HPDE6-E6E7 (cell line): ENCODE results near the gene SPINDOC.
"Not testable (repeated sequence)": the region's sequence is repeated elsewhere in the genome, so short reads cannot be mapped to it uniquely, and the experiment has no call there.

Source experiments
- DNase-seq: peaks from one replicate; pipeline ENCODE4 v3.0.0; 2011; ENCODE audit warnings: missing footprints; ENCODE audit errors: extremely low spot score

Gene SPINDOC

DNA sequence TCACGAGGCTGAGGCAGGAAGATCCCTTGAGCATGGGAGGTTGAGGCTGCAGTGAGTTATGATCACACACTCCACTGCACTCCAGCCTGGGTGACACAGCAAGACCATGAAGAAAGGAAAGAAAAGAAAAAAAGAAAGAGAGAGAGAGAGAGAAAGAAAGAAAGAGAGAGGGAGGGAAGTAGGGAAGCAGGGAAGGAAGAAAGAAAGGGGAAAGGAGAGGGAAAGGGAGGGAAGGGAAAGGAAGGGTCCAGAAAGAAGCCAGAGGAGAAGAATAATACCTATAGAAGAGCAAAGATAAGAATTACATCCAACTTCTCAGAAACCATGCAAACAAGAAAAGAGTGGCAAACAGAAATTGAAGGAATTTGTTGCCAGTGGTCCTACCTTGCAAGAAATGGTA is 27.4 kb upstream of the SPINDOC start:
- no peak for DNase-seq

DNA sequence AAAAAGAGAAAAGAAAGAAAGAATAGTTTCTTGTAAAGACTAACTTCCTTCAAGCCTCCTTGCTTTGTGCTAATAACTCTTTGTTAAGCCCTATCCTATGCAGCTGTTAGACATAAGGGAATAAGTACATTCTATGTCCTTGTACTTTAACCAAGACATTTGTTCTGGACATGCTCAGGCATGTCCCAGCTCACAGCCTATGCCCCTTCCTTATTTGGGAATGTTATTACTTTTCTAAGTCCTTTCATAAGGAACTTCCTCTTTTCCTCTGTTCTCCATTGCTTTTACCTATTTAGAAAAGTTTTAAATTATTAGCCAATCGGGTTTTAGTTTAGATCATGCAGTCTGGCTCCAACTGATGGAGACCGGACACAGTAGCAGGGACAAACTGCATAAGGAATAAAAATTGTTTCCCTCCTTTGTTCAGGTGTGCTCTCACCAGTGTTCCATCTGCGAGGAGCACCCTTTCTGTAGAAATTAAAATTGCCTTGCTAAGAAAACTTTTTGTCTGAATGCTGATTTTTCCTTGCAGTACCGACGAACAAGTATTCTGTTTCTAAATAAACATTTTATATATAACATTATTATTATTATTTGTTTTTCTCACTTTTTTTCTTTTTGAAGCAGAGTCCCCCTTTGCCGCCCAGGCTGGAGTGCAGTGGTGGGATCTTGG is 21.6 kb upstream of the SPINDOC start:
- no peak for DNase-seq

DNA sequence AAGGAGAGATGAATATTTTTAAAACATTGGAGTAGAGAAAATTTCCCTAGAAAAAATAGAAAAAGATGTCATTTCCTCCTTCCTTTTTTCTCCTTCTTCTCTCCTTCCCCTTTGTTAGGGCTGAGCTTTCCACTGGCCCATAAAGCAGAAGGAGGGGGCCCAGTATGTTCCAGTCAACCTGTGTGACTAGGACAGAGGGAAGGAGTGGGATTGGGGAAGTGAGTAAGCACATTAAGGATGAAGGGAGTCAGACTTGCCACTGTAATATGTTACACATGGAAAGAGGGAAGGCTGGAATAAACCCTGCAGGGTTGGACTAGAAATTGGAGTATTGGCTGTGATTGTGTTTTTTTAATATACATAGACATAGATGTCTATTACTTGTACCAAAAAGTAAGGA is 20.1 kb upstream of the SPINDOC start:
- DNase-seq, result no peak

DNA sequence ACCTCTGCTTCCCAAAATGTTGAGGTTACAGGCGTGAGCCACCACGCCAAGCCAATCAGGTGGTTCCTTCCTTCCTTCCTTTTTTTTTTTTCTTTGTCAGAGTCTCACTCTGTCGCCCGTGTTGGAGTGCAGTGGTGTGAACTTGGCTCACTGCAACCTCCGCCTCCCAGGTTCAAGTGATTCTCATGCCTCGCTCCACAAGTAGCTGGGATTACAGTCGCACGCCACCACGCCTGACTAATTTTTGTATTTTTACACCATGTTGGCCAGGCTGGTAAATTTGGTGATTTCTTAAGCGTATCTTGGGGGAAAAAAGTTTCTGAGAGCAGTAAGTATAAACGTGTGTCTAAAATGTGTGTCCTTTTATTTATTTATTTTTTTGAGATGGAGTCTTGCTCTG is 18.2 kb upstream of the SPINDOC start:
- no peak for DNase-seq

DNA sequence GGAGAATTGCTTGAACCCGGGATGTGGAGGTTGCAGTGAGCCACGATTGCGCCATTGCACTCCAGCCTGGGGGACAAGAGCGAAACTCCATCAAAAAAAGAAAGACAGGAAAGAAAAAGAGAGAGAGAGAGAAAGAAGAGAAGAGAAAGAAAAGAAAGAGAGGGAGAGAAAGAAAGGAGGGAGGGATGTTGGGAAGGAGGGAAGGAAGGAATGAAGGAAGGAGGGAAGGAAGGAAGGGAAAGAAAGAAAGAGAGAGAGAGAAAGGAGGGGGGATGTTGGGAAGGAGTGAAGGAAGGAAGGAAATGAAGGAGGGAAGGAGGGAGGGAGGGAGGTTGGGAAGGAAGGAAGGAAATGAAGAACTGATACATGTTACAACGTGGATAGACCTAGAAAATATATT is 12.3 kb upstream of the SPINDOC start:
- no peak for DNase-seq

DNA sequence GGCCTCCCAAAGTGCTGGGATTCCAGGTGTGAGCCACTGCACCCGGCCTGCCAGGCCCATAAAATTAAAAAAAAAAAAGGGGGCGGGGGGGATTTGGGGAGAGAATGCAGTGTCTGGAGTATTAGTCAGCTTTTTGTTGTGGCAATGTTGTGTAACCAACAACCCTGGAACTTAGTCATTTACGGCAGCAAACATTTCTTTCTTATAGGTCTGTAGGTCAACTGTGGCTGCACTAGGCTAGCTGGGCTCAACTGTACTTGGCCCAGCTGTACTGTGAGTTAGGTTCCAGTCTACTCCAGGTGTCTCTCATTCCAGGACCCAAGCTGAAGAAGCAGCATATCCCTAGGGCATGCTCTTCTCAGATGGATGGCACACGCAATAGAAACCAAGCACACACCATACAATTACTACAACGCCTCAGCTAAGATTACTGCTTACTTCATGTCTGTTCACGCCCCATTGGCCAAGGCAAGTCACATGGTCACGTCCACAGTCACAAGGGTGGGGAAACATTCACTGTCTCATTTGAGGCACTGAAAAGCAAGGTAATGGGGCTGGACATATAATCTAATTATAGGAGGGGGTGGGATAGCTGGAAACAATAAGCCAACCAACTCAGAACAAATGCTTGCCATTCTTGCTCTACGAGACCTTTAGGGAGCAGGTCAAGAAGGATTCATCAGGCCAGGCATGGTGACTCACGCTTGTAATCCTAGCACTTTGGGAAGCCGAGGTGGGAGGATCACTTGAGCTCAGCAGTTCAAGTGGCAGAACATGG is 10.4 kb upstream of the SPINDOC start:
- DNase-seq, result peak; percentile 65

DNA sequence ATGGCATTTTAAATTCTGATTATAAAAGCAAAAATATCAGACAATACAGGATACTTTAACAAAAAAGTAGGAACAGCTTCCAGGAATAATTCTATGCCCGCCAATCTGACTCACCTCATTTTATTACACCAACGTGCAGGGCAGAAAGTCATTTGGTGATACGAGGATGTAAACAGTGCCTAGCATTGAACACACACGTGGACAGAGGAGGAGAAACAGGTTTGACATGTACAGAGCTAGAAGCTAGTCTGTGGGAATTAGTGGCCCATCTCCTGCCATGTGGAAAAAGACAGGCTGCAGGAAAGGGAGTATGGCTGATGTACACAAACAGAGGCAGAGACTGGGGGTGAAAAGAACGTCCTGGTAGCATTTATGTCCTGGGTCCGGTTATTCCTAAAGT is 9.0 kb upstream of the SPINDOC start:
- peak; percentile 43 for DNase-seq

DNA sequence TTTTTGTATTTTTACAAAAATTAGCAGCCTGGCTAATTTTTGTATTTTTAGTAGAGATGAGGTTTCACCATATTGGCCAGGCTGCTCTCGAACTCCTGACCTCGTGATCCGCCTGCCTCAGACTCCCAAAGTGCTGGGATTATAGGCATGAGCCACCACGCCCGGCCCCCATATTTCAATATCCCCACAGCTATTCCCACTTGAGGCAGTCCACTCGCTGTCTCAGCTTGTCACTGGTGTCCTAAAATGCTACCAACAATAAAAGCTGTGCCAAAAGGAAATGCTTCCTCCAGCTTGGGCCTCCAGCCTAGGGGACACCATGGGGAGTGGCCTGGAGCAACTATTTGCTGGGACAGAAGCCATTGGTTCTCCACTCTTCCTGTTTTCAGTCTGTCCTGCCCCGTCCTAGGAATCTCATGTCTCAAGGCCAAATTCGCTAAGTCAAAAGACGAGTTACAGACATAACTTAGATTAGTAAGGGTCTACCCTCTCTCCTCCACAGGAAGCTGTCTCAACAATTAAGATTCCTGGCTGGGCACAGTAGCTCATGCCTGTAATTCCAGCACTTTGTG is 7.3 kb upstream of the SPINDOC start:
- DNase-seq, result no peak

DNA sequence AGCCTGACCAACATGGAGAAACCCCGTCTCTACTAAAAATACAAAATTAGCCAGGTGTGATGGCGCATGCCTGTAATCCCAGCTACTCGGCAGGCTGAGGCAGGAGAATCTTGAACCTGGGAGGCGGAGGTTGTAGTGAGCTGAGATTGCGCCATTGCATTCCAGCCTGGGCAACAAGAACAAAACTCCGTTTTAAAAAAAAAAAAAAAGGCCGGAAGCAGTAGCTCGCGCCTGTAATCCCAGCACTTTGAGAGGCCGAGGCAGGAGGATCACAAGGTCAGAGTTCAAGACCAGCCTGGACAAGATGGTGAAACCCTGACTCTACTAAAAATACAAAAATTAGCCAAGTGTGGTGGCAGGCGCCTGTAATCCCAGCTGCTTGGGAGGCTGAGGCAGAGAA is 2.9 kb upstream of the SPINDOC start:
- DNase-seq, result not testable (repeated sequence)

DNA sequence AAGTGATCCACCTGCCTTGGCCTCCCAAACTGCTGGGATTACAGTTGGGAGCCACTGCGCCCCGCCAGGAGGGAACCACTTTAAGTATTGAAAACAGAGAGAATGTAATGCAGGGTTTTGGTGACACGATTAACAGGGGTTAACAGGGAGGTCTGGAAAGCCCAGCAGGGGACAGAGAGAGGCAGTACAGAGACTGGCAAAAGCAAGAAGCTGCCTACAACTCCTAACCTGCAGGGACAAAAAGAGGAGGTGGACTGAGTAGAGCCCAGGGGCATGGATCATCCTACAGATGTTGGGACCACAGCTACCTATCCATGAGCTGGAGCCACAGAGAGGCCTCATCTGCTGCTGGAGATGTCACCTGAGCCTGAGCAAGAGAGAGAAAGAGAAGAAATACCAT is 1.7 kb upstream of the SPINDOC start:
- DNase-seq, result no peak

DNA sequence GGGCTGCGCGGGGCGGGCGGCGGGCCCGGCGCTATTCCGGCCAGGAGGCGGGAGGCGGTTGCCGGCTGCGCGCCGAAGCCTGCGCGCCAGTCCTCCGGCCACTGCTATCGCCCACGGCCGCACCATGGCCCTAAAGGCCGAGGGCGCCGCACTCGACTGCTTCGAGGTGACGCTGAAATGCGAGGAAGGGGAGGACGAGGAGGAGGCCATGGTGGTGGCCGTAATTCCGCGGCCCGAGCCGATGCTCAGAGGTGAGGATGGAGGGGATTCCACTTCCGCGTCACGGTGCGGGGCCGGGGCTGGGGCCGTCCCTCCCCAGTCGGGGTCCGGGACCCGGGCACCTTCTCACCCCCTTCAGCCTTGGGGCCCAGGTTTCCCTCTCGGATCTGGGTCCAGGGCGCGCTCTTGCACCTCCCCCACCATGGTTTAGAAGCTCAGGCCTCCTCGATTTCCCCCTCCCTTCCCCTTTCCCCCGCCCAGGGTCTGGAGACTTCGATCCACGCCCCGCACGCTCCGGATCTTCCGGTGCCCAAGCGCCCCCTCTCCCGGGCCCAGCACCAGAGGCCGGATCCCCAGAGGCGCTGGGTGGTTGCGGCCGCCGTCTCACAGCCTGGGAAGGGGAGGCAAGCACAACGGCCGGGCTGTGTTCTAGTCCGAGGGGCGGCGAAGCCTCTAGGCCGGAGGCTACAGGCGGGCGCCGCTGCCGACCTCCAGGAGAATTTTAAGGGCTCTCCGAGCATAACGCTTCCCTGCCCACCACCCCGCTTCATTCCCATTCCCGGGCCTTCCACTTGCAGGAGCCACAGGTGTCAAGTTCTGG is 517 bp downstream of the SPINDOC start:
- no peak for DNase-seq

DNA sequence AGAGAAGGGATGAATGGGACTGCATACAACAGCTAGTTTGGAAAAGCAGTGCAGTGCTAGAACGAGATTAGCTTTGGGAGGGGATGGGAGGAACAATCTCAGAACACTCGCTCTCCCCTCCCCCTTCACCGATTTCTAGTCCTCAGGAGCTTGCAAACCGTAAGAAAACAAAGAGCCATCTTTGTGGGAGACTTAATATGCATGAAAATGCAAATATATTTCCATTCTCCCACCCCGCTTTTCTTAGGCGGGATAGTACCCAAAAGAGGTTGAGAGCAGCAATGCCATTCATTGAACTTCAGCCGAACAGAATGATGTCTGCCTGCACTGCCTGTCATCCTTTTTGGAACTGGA is 1.1 kb downstream of the SPINDOC start:
- DNase-seq, result no peak

DNA sequence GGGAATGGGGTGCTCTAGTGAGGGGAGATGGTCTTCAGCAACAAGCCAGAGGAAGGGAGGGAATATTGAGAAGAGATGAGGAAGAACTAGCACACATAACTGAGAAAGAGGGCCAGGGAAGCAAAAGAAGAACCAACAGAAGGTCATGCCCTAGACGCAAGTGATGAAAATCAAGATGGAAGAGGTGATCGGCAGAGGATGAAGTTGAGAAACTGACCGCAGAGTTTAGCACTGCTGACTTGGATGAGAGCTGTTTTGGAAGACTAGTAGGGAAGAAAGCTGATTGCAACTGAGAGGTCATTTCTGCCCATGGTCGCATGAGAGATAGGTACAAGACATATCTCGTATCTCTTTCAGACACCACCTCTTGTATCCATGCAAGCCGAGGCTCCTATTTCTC is 2.9 kb downstream of the SPINDOC start:
- DNase-seq, result no peak

DNA sequence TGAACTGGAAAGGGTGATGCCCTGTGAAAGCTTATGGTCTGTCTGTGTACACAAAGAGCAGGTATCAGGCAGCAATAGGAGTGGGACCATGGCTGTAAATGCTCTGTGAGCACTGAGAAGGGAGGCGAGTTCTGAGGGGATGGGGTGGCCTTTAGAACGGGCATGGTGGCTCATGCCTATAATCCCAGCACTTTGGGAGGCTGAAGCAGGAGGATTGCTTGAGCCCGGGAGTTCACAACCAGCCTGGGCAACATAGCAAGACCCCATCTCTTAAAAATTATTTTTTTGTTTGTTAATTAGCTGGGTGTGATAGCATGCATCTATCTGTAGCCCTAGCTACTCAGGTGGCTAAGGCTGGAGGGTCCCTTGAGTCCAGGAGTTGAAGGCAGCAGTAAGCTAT is 3.5 kb downstream of the SPINDOC start:
- no peak for DNase-seq

DNA sequence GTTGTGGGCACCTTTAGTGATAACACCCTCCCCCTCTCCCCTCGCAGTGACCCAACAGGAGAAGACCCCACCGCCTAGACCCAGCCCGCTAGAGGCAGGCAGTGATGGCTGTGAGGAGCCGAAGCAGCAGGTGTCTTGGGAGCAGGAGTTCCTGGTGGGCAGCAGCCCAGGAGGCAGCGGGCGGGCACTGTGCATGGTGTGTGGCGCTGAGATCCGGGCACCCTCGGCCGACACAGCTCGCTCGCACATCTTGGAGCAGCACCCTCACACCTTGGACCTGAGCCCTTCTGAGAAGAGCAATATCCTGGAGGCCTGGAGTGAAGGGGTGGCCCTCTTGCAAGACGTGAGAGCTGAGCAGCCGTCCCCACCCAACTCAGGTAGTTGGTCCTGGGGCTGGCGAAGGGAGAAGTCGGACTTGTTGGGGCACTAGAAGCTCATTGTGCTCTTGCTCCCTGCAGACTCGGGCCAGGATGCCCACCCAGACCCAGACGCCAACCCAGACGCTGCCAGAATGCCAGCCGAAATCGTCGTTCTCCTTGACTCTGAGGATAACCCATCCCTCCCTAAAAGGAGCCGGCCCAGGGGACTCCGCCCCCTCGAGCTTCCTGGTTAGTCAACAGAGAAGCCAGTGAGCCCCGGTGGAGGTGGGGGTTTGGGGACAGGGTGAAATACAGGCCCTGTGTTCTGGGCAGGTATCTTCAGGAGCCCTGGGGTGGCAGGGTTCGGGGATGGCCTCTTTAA is 4.7 kb downstream of the SPINDOC start:
- no peak for DNase-seq

DNA sequence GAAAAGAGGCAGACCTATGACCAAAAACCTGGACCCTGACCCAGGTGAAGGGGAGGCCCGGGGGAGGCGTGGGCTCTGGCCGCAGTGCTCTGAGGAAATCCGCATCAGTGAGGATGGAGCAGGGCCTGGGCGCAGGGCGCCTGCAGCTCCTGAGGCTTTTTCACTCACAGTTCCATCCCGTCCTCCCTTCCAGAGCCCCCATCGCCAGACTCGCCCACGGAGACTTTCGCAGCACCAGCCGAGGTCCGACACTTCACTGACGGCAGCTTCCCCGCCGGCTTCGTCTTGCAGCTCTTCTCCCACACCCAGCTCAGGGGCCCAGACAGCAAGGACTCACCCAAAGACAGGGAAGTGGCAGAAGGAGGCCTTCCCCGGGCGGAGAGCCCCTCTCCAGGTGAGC is 5.4 kb downstream of the SPINDOC start:
- DNase-seq, result no peak

DNA sequence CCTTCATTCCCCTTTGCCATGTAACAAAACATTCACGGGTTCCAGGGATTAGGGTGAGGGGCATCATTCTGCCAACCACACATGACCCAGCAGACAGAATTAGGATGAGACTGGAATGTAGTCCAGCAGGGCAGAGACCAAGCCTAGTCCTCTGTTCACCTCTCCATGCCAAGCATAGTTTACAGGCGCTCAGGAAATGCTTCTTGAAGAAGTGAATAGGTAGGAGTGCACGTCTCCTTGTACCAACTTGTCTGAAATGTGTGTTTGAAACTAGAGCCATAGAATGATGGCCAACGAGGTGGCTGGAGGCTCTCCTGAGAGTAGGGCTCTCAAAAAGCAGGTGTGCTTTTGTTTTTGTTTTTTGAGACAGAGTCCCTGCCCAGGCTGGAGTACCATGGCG is 8.2 kb downstream of the SPINDOC start:
- no peak for DNase-seq

DNA sequence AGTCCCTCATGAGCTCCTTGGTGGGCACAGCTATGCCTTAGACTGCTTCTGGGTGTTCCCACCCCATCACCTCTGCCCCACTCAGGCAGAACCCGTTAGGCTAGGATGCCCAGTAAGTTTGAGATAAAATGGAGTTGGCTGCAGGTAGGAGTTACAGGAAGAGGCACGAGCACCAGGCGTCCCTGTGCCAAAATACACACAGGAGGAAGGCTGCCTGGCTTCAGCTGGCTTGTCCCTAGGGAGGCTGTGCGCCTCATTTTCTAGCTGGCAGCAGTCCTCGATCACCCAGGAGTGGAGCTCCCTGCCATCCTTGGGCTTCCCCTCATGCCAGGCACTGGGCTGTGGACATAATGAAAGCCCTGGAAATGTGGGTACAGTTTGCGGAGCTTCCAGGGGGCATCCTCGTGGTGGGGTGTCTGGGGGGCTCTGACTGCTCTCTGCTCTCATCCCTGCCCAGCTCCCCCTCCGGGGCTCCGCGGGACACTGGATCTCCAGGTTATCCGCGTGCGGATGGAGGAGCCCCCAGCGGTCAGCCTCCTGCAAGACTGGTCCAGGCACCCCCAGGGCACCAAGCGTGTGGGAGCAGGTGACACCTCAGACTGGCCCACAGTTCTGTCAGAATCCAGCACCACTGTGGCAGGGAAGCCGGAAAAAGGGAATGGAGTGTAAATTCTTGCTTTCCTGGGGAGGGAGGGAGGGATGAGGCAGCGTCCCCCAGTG is 13.4 kb downstream of the SPINDOC start:
- no peak for DNase-seq

DNA sequence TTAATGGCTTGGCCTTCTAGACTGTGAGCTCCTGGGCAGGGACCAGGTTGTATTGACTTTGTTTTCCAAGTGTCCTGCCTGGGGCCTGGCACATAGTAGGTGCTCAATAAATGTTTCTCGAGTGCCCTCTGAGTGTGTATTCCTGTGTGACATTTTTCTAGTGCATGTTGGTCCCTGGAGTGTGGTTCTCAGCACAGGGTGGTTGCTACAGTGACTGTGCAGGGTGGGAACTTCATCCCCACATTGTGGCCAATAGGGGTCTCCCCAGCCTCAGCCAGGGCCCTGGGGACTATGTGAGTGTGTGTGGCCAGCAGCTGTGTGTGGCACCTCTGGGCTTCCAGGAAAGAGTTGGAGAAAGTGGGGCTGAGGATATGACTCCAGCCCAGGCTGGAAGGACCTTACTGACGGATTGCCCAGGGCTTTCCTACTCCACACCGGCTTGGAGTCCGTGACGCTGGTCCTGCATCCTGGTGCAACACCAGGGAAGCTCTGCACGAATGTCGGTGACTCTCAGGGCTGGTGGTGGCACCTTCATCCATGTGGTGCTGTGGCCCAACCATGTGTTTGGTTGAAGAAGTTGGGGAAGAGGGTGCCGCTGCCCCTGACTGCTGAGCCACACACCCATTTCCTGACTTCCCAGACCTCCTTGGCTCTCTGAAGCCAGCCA is 16.7 kb downstream of the SPINDOC start:
- DNase-seq, result no peak

DNA sequence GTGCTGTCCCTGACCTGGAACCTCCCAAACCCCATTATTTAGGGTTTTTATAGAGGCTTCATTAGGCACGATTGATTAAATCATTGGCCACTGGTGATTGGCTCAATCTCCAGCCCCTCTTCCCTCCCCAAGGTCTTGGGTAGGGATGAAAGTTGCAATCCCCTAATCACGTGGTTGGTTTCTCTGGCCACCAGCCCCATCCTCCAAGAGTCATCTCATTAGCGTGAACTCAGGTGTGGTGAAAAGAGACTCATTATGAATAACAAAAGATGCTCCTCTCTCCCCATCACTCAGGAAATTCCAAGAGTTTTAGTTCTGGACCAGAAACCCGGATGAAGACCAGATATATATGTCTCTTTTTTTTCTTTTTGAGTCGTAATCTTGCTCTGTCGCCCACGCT is 18.1 kb downstream of the SPINDOC start:
- no peak for DNase-seq

DNA sequence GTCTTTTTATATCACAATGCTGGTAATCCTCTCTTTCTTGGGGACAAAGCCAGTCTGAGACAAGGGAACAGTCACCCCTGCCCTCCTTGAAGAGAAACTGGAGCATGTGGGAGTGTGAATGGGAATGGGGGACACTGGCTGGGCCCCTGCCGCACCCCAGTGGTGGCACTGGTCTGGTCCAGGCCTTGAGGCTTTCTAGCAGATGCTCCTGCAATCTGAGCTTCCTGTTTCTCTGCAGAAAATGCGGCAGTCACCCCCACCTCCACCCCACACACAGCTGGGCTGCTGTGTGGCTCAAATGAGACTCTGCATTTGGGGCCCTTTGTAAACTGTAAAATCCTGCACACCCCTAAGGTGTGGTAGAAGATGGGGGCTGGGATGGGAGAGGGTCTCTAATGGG is 19.1 kb downstream of the SPINDOC start:
- no peak for DNase-seq
